HG02642 (cell line): ENCODE results near the gene PARD6B.
"Not testable (repeated sequence)": the region's sequence is repeated elsewhere in the genome, so short reads cannot be mapped to it uniquely, and the experiment has no call there.

ENCODE experiments used
- ATAC-seq: cut with Tn5 transposase; IDR thresholded peaks from one replicate; pipeline ENCODE4 v1.9.1; 2021; ENCODE audit warnings: mild to moderate bottlenecking; ENCODE audit not compliant: unreplicated experiment, poor library complexity

The PARD6B gene

DNA sequence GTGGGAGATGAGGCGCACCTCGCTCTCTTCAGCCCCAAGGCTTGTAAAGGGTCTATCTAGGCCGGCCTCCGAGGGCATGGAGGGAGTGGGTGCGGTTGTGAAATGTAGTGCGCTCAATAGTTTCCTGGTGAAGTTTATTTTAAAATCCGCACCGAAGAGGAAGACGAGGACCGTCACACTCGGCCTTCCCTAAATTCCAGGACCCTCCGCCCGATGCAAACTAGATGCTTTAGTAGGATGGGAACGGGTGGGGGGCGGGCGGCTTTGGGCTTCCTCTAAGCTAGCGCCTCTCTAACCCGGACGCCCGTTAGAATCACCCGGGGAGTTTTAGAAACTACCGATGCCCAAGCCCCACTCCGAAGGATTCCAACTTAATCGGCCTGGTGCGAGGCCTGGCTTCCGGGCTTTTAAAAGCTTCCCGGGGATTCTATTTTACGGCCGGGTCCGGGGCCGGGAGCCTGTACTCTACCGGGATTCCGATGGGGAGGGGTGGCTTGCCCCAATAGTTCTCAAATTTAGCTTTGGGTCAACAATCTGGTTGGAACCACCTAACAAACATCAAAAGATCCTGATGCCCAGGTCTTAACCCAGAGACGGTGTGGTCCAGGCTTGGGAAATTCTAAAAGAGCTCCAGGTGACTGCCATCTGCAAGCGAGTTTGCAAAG lies 62.9 kb downstream of the PARD6B start:
- peak; percentile 2 for ATAC-seq

DNA sequence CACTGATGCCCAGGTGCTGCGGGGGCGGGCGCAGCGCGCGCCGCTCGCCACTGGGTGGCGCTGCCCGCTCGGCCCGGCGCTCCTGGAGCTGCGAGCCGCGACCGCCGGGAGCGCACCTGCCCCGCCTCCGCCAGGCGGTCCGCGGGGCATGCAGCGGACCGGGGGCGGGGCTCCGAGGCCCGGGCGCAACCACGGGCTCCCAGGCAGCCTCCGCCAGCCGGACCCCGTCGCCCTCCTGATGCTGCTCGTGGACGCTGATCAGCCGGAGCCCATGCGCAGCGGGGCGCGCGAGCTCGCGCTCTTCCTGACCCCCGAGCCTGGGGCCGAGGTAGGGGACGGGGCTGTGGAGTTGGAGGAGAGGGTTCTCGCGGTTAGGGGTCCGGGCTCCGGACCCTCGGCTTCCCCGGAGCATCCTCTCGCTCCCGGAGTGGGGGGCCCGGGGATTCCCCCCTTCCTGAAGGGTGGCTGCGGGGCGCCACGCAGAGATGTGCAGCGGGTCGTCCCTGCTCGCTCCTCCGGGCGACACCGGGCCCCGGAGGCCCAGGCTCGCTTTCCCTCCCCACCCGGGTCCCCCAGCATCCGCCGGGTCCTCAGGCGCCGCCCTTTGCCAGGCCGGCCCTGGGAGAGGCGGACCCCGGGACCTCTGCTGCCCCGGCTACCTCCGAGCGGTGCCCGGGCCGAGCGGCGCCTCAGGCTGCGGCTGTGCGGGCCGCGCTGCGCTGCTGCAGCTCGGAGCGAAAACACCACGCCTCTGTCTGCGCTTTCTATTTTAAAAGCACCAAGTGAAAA lies 63.7 kb downstream of the PARD6B start, which contains the start of gene BCAS4:
Gene BCAS4, plus strand, starts transcription at position 216 of the 789 bp plus-strand sequence. Its CDS starts 23 bp downstream, at position 239.
- ATAC-seq: peak; percentile 76

DNA sequence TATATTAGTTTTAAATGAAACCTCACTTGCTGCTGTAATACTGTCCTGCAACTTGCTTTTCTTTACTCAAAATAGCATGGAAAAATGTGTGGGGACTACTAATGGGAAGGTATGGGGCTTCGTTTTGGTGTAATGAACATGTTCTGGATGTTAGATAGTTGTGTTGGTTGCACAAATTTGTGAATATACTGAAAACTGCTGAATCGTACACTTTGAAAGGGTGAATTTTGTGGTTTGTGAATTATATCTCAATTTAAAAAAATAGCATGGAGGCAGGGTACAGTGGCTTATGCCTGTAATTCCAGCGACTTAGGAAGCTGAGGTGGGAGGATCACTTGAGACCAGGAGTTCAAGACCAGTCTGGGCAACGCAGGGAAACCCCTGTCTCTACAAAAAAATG lies 65.8 kb downstream of the PARD6B start:
- ATAC-seq: no peak

DNA sequence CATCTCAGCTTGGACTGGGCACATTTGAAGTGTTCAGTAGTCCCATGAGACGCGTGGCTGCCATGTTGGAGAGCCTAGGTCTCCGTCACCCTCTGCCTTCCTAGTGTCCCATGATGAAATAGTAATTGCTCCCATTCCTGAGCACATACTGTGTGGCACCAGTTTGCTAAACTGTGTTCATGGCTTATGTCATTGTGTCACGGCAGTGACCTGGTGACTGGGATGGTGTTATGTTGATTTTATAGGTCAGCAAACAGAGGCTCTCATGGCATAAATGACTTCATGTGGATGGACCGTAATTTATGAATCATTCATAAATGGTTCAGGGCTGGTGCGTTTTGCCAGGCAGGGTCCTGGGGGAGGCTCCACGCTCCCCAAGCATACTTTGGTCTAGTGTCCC lies 67.3 kb downstream of the PARD6B start:
- ATAC-seq: no peak

GRCh38 chr20:50799176-50799889 lies 68.0 kb downstream of the PARD6B start:
- no peak for ATAC-seq

DNA sequence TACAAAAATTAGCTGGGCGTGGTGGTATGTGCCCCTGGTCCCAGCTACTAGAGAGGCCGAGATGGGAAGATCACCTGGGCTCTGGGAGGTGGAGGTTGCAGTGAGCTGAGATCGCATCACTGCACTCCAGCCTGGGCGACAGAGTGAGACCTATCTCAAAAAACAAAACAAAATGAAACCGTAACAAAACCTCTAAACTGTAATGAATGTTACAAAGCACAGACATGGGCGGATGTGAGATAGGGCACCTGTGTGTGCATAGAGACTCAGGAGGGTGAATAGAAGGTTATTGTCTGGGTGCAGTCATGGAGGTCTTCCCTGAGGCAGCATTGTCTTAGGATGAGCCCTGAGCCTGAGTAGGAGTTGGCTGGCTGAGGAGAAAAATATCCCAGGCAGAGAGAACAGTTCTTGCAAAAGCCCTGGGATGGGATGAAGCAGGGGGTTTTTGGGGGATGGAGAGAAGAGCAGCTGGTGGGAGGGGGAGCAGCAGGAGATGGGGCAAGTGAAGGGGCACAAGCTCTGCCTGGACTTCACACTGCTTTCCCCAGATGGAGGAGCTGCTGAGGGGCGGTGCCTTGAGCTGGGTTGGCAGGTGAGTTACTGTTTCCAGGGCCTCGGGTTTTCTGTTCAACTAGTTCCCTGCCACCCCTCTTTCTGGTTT lies 68.6 kb downstream of the PARD6B start:
- ATAC-seq: peak; percentile 29

GRCh38 chr20:50800986-50801746 lies 69.8 kb downstream of the PARD6B start:
- not testable (repeated sequence) for ATAC-seq

DNA sequence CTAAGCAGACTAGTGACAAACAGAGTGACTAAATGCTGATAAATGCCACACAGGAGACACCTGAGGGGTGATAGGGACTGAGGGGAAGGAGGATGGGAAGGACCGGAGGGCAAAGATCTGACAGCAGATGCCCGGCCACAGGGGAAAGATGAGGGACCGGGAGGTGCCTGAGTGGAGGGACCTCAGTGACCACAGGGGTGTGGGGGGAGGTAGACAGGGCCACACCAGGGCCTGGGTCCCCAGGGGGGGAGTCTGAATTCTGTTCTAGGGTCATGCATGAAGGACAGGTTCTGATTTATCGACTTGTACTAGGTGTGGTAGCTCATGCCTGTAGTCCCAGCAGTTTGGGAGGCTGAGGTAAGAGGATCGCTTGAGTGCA lies 70.4 kb downstream of the PARD6B start:
- no peak for ATAC-seq

DNA sequence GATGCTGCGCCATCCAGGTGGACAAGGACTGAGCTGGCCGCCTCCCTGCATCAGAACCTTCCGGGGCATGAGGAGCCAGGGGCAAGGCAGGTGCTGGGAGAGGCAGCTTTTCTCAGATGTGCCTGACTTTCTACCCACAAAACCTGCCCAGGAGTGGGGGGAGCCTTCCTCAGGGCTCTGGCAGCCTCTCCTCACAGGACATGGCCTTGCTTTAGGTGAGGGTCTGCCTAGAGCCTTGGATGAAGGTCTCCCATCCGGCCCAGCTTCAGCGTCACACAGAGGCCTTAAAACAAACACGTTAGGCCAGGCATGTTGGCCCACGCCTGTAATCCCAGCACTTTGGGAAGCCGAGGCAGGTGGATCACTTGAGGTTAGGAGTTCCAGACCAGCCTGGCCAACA lies 70.9 kb downstream of the PARD6B start:
- ATAC-seq: no peak

GRCh38 chr20:50804437-50805348 lies 73.3 kb downstream of the PARD6B start:
- no peak for ATAC-seq

- no peak for ATAC-seq
These were observed 73.9 kb downstream of the PARD6B start for GRCh38 chr20:50805349-50805684.

DNA sequence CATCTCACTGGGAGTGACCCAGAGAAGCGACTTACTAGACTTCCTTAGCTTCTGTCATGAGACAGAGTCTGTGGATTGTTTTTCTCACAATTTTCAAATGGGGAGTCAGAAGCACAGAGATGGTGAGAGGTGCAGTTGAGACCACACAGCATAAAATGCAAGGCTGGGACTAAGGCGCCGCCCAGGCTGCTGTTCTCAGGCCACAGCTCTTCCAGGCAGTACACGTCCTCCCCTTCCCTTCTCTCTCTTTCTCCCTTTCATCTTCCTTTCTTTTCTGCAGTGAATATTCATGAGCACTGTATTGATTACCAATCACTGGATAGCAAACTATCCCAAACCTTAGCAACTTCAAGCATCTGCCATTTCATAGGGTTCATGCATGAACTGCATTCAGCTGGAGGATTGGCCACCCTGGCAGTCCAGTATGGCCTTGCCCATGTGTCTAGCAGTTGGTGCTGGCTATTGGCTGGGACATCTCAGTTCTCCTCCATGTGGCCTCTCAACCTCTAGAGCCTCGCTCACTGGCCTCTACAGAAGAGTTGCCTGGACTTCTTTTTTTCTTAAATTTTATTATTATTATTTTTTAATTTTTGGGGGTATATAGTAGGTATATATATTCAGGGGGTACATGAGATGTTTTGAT lies 74.9 kb downstream of the PARD6B start:
- no peak for ATAC-seq
